NCI-H187 treated with DMSO at 0.1 percent for 48 hours (cell line): ENCODE measurements around the gene POFUT2.

Experiments used
- DNase-seq: peaks from one replicate; lab custom pipeline; 2025; lab: John Stamatoyannopoulos, UW

POFUT2 gene

GRCh38 chr21:45262041-45262581 is 25.6 kb downstream of the POFUT2 start:
- no peak for DNase-seq

GRCh38 chr21:45261093-45261492 is 26.6 kb downstream of the POFUT2 start:
- no peak for DNase-seq

GRCh38 chr21:45260191-45260825 is 27.4 kb downstream of the POFUT2 start:
- no peak for DNase-seq

- DNase-seq = no peak
Observed at GRCh38 chr21:45259206-45259840, 28.4 kb downstream of the POFUT2 start.

GRCh38 chr21:45258466-45258865 is 29.2 kb downstream of the POFUT2 start:
- DNase-seq = no peak

- DNase-seq = no peak
Observed at GRCh38 chr21:45257673-45258341, 29.9 kb downstream of the POFUT2 start.

- DNase-seq = no peak
Observed at GRCh38 chr21:45256912-45257672, 30.6 kb downstream of the POFUT2 start.

GRCh38 chr21:45256021-45256911 is 31.4 kb downstream of the POFUT2 start:
- DNase-seq = no peak

GRCh38 chr21:45255381-45256020 is 32.2 kb downstream of the POFUT2 start:
- peak; percentile 30 for DNase-seq

- DNase-seq = no peak
Observed at GRCh38 chr21:45254460-45254930, 33.2 kb downstream of the POFUT2 start.

GRCh38 chr21:45253633-45254459 is 33.8 kb downstream of the POFUT2 start:
- no peak for DNase-seq

- no peak for DNase-seq
Observed at GRCh38 chr21:45253180-45253579, 34.5 kb downstream of the POFUT2 start.

GRCh38 chr21:45252448-45252925 is 35.2 kb downstream of the POFUT2 start:
- no peak for DNase-seq

- DNase-seq = no peak
Observed at GRCh38 chr21:45251635-45252447, 35.9 kb downstream of the POFUT2 start.

- DNase-seq = no peak
Observed at GRCh38 chr21:45250914-45251634, 36.6 kb downstream of the POFUT2 start.

GRCh38 chr21:45250272-45250671 is 37.4 kb downstream of the POFUT2 start:
- no peak for DNase-seq

GRCh38 chr21:45249626-45250025 is 38.1 kb downstream of the POFUT2 start:
- no peak for DNase-seq

GRCh38 chr21:45248893-45249381 is 38.8 kb downstream of the POFUT2 start:
- no peak for DNase-seq
